ENCODE data around the gene PEAK1.

- no peak for TF ChIP-seq CTCF (conservative IDR thresholded peaks at IDR 0.05; ENCODE audit: low read depth, low read length)
- no peak for TF ChIP-seq EZH2 (IDR thresholded peaks at IDR 0.05; ENCODE audit: borderline replicate concordance, low read depth, low read length, poor library complexity, severe bottlenecking)
Observed at GRCh38 chr15:77425104-77425503, 5.2 kb upstream of the PEAK1 start.
